H9 (cell line): ENCODE results near the gene EFCC1. TPM values are rescaled to one million over a fixed set of nuclear protein-coding genes. Genes with fewer than 3 reads are reported as not detected.
"Not testable (repeated sequence)": the region's sequence is repeated elsewhere in the genome, so short reads cannot be mapped to it uniquely, and the experiment has no call there.

Experiments
- DNase-seq: peaks from one replicate; pipeline ENCODE4 v3.0.0-alpha.2; 2017
- H2AFZ ChIP-seq: one replicate; pipeline ENCODE4 v1.6.1; 2013; ENCODE audit warnings: mild to moderate bottlenecking, low read length, control low read depth, moderate library complexity
- H2AK5ac ChIP-seq: 2 replicates; pipeline ENCODE4 v1.6.1; 2013; ENCODE audit warnings: low read length, control low read depth, mixed read lengths; ENCODE audit not compliant: insufficient read length
- H2BK120ac ChIP-seq: one replicate; pipeline ENCODE4 v1.6.1; 2013; ENCODE audit warnings: low read depth, mild to moderate bottlenecking, low read length, control low read depth, inconsistent platforms; ENCODE audit not compliant: poor library complexity, severe bottlenecking
- H2BK12ac ChIP-seq: 2 replicates; pipeline ENCODE4 v1.6.1; 2013; ENCODE audit warnings: low read length, control low read depth, mixed read lengths, low read depth; ENCODE audit not compliant: insufficient read length
- H2BK15ac ChIP-seq: 2 replicates; pipeline ENCODE4 v1.6.1; 2013; ENCODE audit warnings: low read depth, low read length, control low read depth
- H2BK20ac ChIP-seq: one replicate; pipeline ENCODE4 v1.6.1; 2013; ENCODE audit warnings: low read depth, mild to moderate bottlenecking, low read length, control low read depth, inconsistent platforms; ENCODE audit not compliant: poor library complexity, severe bottlenecking
- H2BK5ac ChIP-seq: 2 replicates; pipeline ENCODE4 v1.6.1; 2013; ENCODE audit warnings: low read length, control low read depth, mixed read lengths; ENCODE audit not compliant: insufficient read length
- H3K14ac ChIP-seq: 2 replicates; pipeline ENCODE4 v1.6.1; 2013; ENCODE audit warnings: low read length, control low read depth; ENCODE audit not compliant: insufficient read depth
- H3K18ac ChIP-seq: 2 replicates; pipeline ENCODE4 v1.6.1; 2013; ENCODE audit warnings: low read depth, mild to moderate bottlenecking, mixed read lengths, low read length, control low read depth; ENCODE audit not compliant: insufficient read length
- H3K23ac ChIP-seq: 2 replicates; pipeline ENCODE4 v1.6.1; 2013; ENCODE audit warnings: low read length, control low read depth, mixed read lengths, low read depth; ENCODE audit not compliant: insufficient read length
- H3K23me2 ChIP-seq: 2 replicates; pipeline ENCODE4 v1.6.1; 2013; ENCODE audit warnings: low read depth, mild to moderate bottlenecking, mixed read lengths, low read length, control low read depth; ENCODE audit not compliant: insufficient read length, poor library complexity, severe bottlenecking
- H3K27ac ChIP-seq: 2 replicates; pipeline ENCODE4 v1.5.1; 2013; ENCODE audit warnings: low read length, control low read depth, mixed read lengths, low read depth; ENCODE audit not compliant: insufficient read length
- H3K27me3 ChIP-seq: 2 replicates; pipeline ENCODE4 v1.6.1; 2013; ENCODE audit warnings: low read length, control low read depth, inconsistent platforms; ENCODE audit not compliant: insufficient read depth
- H3K4ac ChIP-seq: 2 replicates; pipeline ENCODE4 v1.6.1; 2013; ENCODE audit warnings: low read depth, mild to moderate bottlenecking, control low read depth, inconsistent platforms, low read length, moderate library complexity
- H3K4me1 ChIP-seq: 2 replicates; pipeline ENCODE4 v1.6.1; 2013; ENCODE audit warnings: low read length, control low read depth, inconsistent platforms; ENCODE audit not compliant: insufficient read depth
- H3K4me2 ChIP-seq: 2 replicates; pipeline ENCODE4 v1.6.1; 2013; ENCODE audit warnings: low read length, control low read depth, mixed read lengths; ENCODE audit not compliant: insufficient read length, insufficient read depth
- H3K56ac ChIP-seq: 2 replicates; pipeline ENCODE4 v1.6.1; 2013; ENCODE audit warnings: low read depth, mild to moderate bottlenecking, mixed read lengths, low read length, control low read depth; ENCODE audit not compliant: insufficient read length
- H3K79me1 ChIP-seq: 2 replicates; pipeline ENCODE4 v1.6.1; 2013; ENCODE audit warnings: low read depth, mild to moderate bottlenecking, moderate library complexity, low read length, control low read depth, inconsistent platforms; ENCODE audit not compliant: insufficient read depth, poor library complexity, severe bottlenecking
- H3K79me2 ChIP-seq: 2 replicates; pipeline ENCODE4 v1.6.1; 2013; ENCODE audit warnings: low read length, control low read depth, inconsistent platforms; ENCODE audit not compliant: insufficient read depth
- H3K9ac ChIP-seq: 2 replicates; pipeline ENCODE4 v1.6.1; 2013; ENCODE audit warnings: low read length, control low read depth, mixed read lengths; ENCODE audit not compliant: insufficient read length; ENCODE audit errors: extremely low read depth
- H3K9me3 ChIP-seq: one replicate; pipeline ENCODE4 v1.6.1; 2013; ENCODE audit warnings: low read depth, low read length, inconsistent platforms; ENCODE audit not compliant: control insufficient read depth
- H3T11ph ChIP-seq: one replicate; pipeline ENCODE4 v1.6.1; 2013; ENCODE audit warnings: mild to moderate bottlenecking, low read length, control low read depth, inconsistent platforms
- H4K20me1 ChIP-seq: one replicate; pipeline ENCODE4 v1.6.1; 2013; ENCODE audit not compliant: control insufficient read depth, insufficient read length, insufficient read depth
- H4K5ac ChIP-seq: 2 replicates; pipeline ENCODE4 v1.6.1; 2013; ENCODE audit warnings: low read depth, mild to moderate bottlenecking, mixed read lengths, low read length, control low read depth; ENCODE audit not compliant: insufficient read length
- H4K8ac ChIP-seq: replicated peaks from 2 replicates; pipeline ENCODE4 v1.6.1; 2013; ENCODE audit warnings: low read length, control low read depth, mixed read lengths, low read depth; ENCODE audit not compliant: insufficient read length
- H4K91ac ChIP-seq: 2 replicates; pipeline ENCODE4 v1.6.1; 2013; ENCODE audit warnings: low read depth, mild to moderate bottlenecking, moderate library complexity, mixed read lengths, low read length, control low read depth; ENCODE audit not compliant: insufficient read length
- H3K27ac Mint-ChIP-seq, 3 experiments: 2 replicates in 2 of 3; 3 replicates in 1 of 3; pipeline ENCODE4 v1.8.0; 2020 to 2021; ENCODE audit warnings: mixed read lengths in 3 of 3, mild to moderate bottlenecking in 1 of 3, moderate library complexity in 1 of 3
- H3K27me3 Mint-ChIP-seq: 2 replicates; pipeline ENCODE4 v1.8.0; 2021; ENCODE audit warnings: low read depth, mild to moderate bottlenecking, moderate library complexity, mixed read lengths
- H3K36me3 Mint-ChIP-seq, 3 experiments: 2 replicates in 2 of 3; 3 replicates in 1 of 3; pipeline ENCODE4 v1.8.0; 2020 to 2021; ENCODE audit warnings: low read depth in 3 of 3, mixed read lengths in 3 of 3; ENCODE audit not compliant: insufficient read depth in 1 of 3
- H3K4me1 Mint-ChIP-seq, 2 experiments: 2 replicates each; pipeline ENCODE4 v1.8.0; 2020; ENCODE audit warnings: mixed read lengths in 2 of 2
- H3K4me3 Mint-ChIP-seq, 2 experiments: 2 replicates in 1 of 2; 3 replicates in 1 of 2; pipeline ENCODE4 v1.8.0; 2020 to 2021; ENCODE audit warnings: mild to moderate bottlenecking in 2 of 2, mixed read lengths in 2 of 2, moderate library complexity in 1 of 2
- H3K9me3 Mint-ChIP-seq, 2 experiments: 2 replicates in 1 of 2; 3 replicates in 1 of 2; pipeline ENCODE4 v1.8.0; 2020; ENCODE audit warnings: mild to moderate bottlenecking in 2 of 2, mixed read lengths in 2 of 2, moderate library complexity in 1 of 2
- CTCF ChIP-seq: fragments of 200-600 bp; sonication (generic); conservative IDR thresholded peaks from 3 replicates; pipeline ENCODE4 v1.8.0; 2021; ENCODE audit warnings: antibody characterized with exemption, mild to moderate bottlenecking
- WGBS: extraction: QIAGEN DNeasy Blood & Tissue Kit; methylation state at CpG from one replicate; pipeline ENCODE4 v1.1.7; 2013; ENCODE audit warnings: missing lambda C conversion rate, low lambda C conversion rate, mixed read lengths; ENCODE audit not compliant: insufficient read length; ENCODE audit errors: extremely low coverage; 5-methylcytosine and 5-hydroxymethylcytosine counted together
- total RNA-seq: library from RNA; stranded (reverse); gene quantifications from 2 replicates; pipeline ENCODE4 v1.2.1, GENCODE V29; 2021

Gene EFCC1
- total RNA-seq, 1 experiment from 2014 or later = 0.09 TPM

- H3K56ac ChIP-seq = no peak overlapping the region
- Mint-ChIP-seq H3K36me3 (peaks cover 2 to 9% (median 3%) of the 10 kb centered on the region in 3 experiments; a peak in 6 of 7 replicates), H3K4me3 (no peak overlapping the region), H3K27ac (no peak overlapping the region), H3K4me1 (no peaks in the 10 kb centered on the region), H3K27me3 (peaks cover under 1% of the 10 kb centered on the region; the same call in 1 of the 2 replicates), H3K9me3 (no peaks in the 10 kb centered on the region)
- H3K4me2 ChIP-seq = no peak overlapping the region
- no peak overlapping the region for H2BK12ac ChIP-seq
- H2AFZ ChIP-seq = no peak overlapping the region
- no peaks in the 10 kb centered on the region for H3K9me3 ChIP-seq
- no peak overlapping the region for H4K91ac ChIP-seq
- no peaks in the 10 kb centered on the region for H4K20me1 ChIP-seq
- H3K4me1 ChIP-seq = no peaks in the 10 kb centered on the region
- no peak overlapping the region for H3K27ac ChIP-seq
- no peaks in the 10 kb centered on the region for H3K23me2 ChIP-seq
- H4K8ac ChIP-seq = no peak overlapping the region
- no CpG with 5 or more reads among the region's 8 CpGs for WGBS
- no peak overlapping the region for H2AK5ac ChIP-seq
- H3T11ph ChIP-seq = no peak overlapping the region
- no peak for TF ChIP-seq CTCF
- no peak overlapping the region for H2BK5ac ChIP-seq
- no peak overlapping the region for H3K9ac ChIP-seq
- H3K79me2 ChIP-seq = no peaks in the 10 kb centered on the region
- H2BK20ac ChIP-seq = no peak overlapping the region
- no peak overlapping the region for H2BK120ac ChIP-seq
- H3K4ac ChIP-seq = no peak overlapping the region
- no peaks in the 10 kb centered on the region for H3K27me3 ChIP-seq
- H3K14ac ChIP-seq = no peak overlapping the region
- DNase-seq = no peak
- no peak overlapping the region for H3K23ac ChIP-seq
- no peak overlapping the region for H2BK15ac ChIP-seq
- no peak overlapping the region for H3K18ac ChIP-seq
- H4K5ac ChIP-seq = no peak overlapping the region
- H3K79me1 ChIP-seq = no peaks in the 10 kb centered on the region
Observed at GRCh38 chr3:129087138-129087702, 86.1 kb downstream of the EFCC1 start.

- not testable (repeated sequence) for H3K27me3 ChIP-seq
- H3K36me3 Mint-ChIP-seq = peaks cover 3 to 11% (median 4%) of the 10 kb centered on the region in 3 experiments; a peak in 6 of 7 replicates
- no CpG with 5 or more reads among the region's 9 CpGs for WGBS
Observed at GRCh38 chr3:129087904-129088303, 86.8 kb downstream of the EFCC1 start.

More at GRCh38 chr3:129087904-129088303, 86.8 kb downstream of the EFCC1 start:
- not testable (repeated sequence) for H3K23ac ChIP-seq, H4K20me1 ChIP-seq, H3K23me2 ChIP-seq, H2BK120ac ChIP-seq, H2BK5ac ChIP-seq, H3K27ac ChIP-seq, H3K4me2 ChIP-seq, H2BK15ac ChIP-seq, H3K4ac ChIP-seq, H3K4me1 ChIP-seq, DNase-seq, H3K9ac ChIP-seq, H3K27ac Mint-ChIP-seq, H3K9me3 Mint-ChIP-seq, H3K9me3 ChIP-seq, H3K14ac ChIP-seq, H3K79me1 ChIP-seq, H3K18ac ChIP-seq, H4K91ac ChIP-seq, H2BK20ac ChIP-seq, H3K4me3 Mint-ChIP-seq, H4K5ac ChIP-seq, H4K8ac ChIP-seq, H3K27me3 Mint-ChIP-seq, H2AFZ ChIP-seq, H3K79me2 ChIP-seq, H3K56ac ChIP-seq, H2AK5ac ChIP-seq, H3K4me1 Mint-ChIP-seq, H3T11ph ChIP-seq, H2BK12ac ChIP-seq
